Endodermal cell (in vitro differentiated cells): ENCODE data around the gene FEZF2. TPM values are rescaled to one million over a fixed set of nuclear protein-coding genes. Genes with fewer than 3 reads are reported as not detected.

ENCODE experiments used
- DNase-seq: peaks from one replicate; pipeline ENCODE4 v3.0.0-alpha.2; 2017
- H3K27ac ChIP-seq: 2 replicates; pipeline ENCODE4 v1.5.1; 2013; ENCODE audit warnings: mild to moderate bottlenecking, low read depth, low read length, moderate library complexity
- H3K27me3 ChIP-seq: 2 replicates; pipeline ENCODE4 v1.6.1; 2013; ENCODE audit warnings: mild to moderate bottlenecking, low read length, moderate library complexity; ENCODE audit not compliant: insufficient read depth, control insufficient read depth, poor library complexity, severe bottlenecking
- H3K36me3 ChIP-seq: 2 replicates; pipeline ENCODE4 v1.7.0; 2013; ENCODE audit warnings: mild to moderate bottlenecking, low read length, moderate library complexity; ENCODE audit not compliant: control insufficient read depth, insufficient read depth
- H3K4me1 ChIP-seq: one replicate; pipeline ENCODE4 v1.7.0; 2013; ENCODE audit warnings: low read length; ENCODE audit not compliant: control insufficient read depth, insufficient read depth
- H3K4me3 ChIP-seq: 2 replicates; pipeline ENCODE4 v1.5.1; 2013; ENCODE audit warnings: mild to moderate bottlenecking, low read length, moderate library complexity
- H3K9ac ChIP-seq: 2 replicates; pipeline ENCODE4 v1.6.1; 2013; ENCODE audit warnings: mild to moderate bottlenecking, low read length, moderate library complexity; ENCODE audit not compliant: poor library complexity, severe bottlenecking; ENCODE audit errors: extremely low read depth
- H3K9me3 ChIP-seq: 2 replicates; pipeline ENCODE4 v1.6.1; 2013; ENCODE audit warnings: mild to moderate bottlenecking, low read length, moderate library complexity; ENCODE audit not compliant: control insufficient read depth
- H3K27ac Mint-ChIP-seq: 2 replicates; pipeline ENCODE4 v1.8.0; 2020; ENCODE audit warnings: mixed read lengths
- H3K27me3 Mint-ChIP-seq: 2 replicates; pipeline ENCODE4 v1.8.0; 2021; ENCODE audit warnings: mild to moderate bottlenecking, mixed read lengths; ENCODE audit not compliant: insufficient read depth
- H3K36me3 Mint-ChIP-seq: 2 replicates; pipeline ENCODE4 v1.8.0; 2020; ENCODE audit warnings: low read depth, mixed read lengths
- H3K4me1 Mint-ChIP-seq: 2 replicates; pipeline ENCODE4 v1.8.0; 2020; ENCODE audit warnings: mixed read lengths
- H3K4me3 Mint-ChIP-seq: 2 replicates; pipeline ENCODE4 v1.8.0; 2020; ENCODE audit warnings: mild to moderate bottlenecking, moderate library complexity, mixed read lengths
- H3K9me3 Mint-ChIP-seq: 2 replicates; pipeline ENCODE4 v1.8.0; 2020; ENCODE audit warnings: mild to moderate bottlenecking, mixed read lengths
- WGBS, 2 experiments: methylation state at CpG; one replicate each; pipeline versions ENCODE4 v1.1.5 to v1.1.7; 2013; ENCODE audit warnings: missing lambda C conversion rate in 2 of 2, mixed read lengths in 1 of 2; ENCODE audit not compliant: insufficient coverage in 1 of 2, insufficient read length in 1 of 2; 5-methylcytosine and 5-hydroxymethylcytosine counted together
- total RNA-seq, 2 donors: library from RNA; stranded (reverse); fragmentation: NEBNext Ultra II Directional in 1 of 2; extraction: Animal tissue kit (Norgen Biotek cat#: 25700) in 1 of 2; gene quantifications; 2 replicates in 1 of 2; 3 replicates in 1 of 2; pipeline ENCODE4 v1.2.1, GENCODE V29; 2021
- TF ChIP-seq, protein P1 (sequence below): fragments of 200-600 bp; sonication (generic); conservative IDR thresholded peaks from 2 replicates; pipeline ENCODE4 v1.5.0; 2021; ENCODE audit warnings: antibody characterized with exemption, mild to moderate bottlenecking

Gene FEZF2
- total RNA-seq, 2 donors from 2014 or later: not detected

DNA sequence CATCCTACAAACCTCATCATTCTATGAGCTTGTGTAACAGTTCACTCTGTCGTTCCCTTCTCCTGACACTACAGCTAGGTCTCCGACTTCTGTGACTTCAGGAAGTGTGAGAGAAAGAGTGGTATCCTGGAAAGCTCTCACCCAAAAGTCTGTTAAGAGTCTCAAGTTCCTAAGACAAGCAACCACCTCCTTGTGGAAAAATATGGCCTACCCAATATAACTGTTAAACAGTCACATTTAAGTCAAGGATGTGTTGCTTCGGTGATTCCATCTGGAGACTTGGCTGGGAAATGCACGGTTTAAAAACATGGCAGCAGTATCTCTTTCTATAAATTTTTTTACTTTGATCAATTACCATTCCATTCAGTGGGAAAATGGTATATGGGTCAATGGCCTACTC is 13.8 kb downstream of the FEZF2 start:
- Mint-ChIP-seq H3K36me3 (no peaks in the 10 kb centered on the region), H3K27ac (no peak overlapping the region), H3K4me1 (no peaks in the 10 kb centered on the region), H3K9me3 (no peaks in the 10 kb centered on the region), H3K27me3 (peaks cover 22% of the 10 kb centered on the region), H3K4me3 (no peak overlapping the region)
- no peak overlapping the region for H3K9ac ChIP-seq
- TF ChIP-seq, protein P1, sequence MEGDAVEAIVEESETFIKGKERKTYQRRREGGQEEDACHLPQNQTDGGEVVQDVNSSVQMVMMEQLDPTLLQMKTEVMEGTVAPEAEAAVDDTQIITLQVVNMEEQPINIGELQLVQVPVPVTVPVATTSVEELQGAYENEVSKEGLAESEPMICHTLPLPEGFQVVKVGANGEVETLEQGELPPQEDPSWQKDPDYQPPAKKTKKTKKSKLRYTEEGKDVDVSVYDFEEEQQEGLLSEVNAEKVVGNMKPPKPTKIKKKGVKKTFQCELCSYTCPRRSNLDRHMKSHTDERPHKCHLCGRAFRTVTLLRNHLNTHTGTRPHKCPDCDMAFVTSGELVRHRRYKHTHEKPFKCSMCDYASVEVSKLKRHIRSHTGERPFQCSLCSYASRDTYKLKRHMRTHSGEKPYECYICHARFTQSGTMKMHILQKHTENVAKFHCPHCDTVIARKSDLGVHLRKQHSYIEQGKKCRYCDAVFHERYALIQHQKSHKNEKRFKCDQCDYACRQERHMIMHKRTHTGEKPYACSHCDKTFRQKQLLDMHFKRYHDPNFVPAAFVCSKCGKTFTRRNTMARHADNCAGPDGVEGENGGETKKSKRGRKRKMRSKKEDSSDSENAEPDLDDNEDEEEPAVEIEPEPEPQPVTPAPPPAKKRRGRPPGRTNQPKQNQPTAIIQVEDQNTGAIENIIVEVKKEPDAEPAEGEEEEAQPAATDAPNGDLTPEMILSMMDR: no peak
- DNase-seq: no peak
- H3K4me1 ChIP-seq: no peaks in the 10 kb centered on the region
- WGBS, 2 experiments: 97 to 100% methylated on average over 1 to 4 of the region's 4 CpGs
- no peaks in the 10 kb centered on the region for H3K36me3 ChIP-seq
- H3K27ac ChIP-seq: no peak overlapping the region
- peaks cover 84% of the 10 kb centered on the region for H3K27me3 ChIP-seq
- H3K9me3 ChIP-seq: no peaks in the 10 kb centered on the region
- no peak overlapping the region for H3K4me3 ChIP-seq

DNA sequence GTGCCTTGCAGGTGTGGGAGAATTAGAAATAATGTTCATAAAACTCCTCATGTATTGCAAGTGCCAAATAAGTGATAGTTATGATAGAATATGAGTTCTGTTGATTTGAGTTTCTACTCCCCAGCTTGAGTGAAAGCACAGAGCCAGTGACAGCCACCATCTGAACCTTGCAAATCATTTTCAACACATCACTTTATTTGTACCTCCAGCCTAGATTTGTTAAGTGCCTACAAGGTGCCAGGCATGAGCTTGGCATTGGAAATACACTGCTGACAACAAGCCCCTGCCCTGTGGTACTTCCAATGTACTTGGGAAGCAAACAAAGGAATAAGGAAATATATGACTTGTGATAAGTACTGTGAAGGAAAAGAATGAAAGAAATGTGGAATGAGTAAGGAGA is 17.0 kb downstream of the FEZF2 start:
- Histone ChIP-seq H3K27me3 (peaks cover 75% of the 10 kb centered on the region), H3K36me3 (no peaks in the 10 kb centered on the region), H3K4me3 (no peak overlapping the region), H3K9me3 (no peaks in the 10 kb centered on the region), H3K4me1 (no peaks in the 10 kb centered on the region), H3K9ac (no peak overlapping the region), H3K27ac (no peak overlapping the region)
- no peaks in the 10 kb centered on the region for H3K36me3 Mint-ChIP-seq
- H3K4me3 Mint-ChIP-seq: no peak overlapping the region
- H3K9me3 Mint-ChIP-seq: no peaks in the 10 kb centered on the region
- DNase-seq: no peak
- TF ChIP-seq, protein P1: no peak
- H3K27ac Mint-ChIP-seq: no peak overlapping the region
- H3K4me1 Mint-ChIP-seq: no peaks in the 10 kb centered on the region
- H3K27me3 Mint-ChIP-seq: peaks cover 5% of the 10 kb centered on the region

- no peaks in the 10 kb centered on the region for H3K36me3 Mint-ChIP-seq
- Histone ChIP-seq H3K4me1 (no peaks in the 10 kb centered on the region), H3K27ac (no peak overlapping the region), H3K9me3 (no peaks in the 10 kb centered on the region), H3K4me3 (no peak overlapping the region), H3K9ac (no peak overlapping the region), H3K27me3 (peaks cover 71% of the 10 kb centered on the region), H3K36me3 (no peaks in the 10 kb centered on the region)
- no peaks in the 10 kb centered on the region for H3K9me3 Mint-ChIP-seq
- H3K4me1 Mint-ChIP-seq: no peaks in the 10 kb centered on the region
- H3K27me3 Mint-ChIP-seq: peaks cover 11% of the 10 kb centered on the region
- no peak overlapping the region for H3K27ac Mint-ChIP-seq
- WGBS, 2 experiments: 88 to 100% methylated on average over 3 of the region's 3 CpGs
- H3K4me3 Mint-ChIP-seq: no peak overlapping the region
- DNase-seq: no peak
- TF ChIP-seq, protein P1: no peak
Measured at GRCh38 chr3:62355703-62356102, 17.6 kb downstream of the FEZF2 start.
